HEK293 (cell line): ENCODE data around the gene MORF4L1.

ENCODE experiments used
- CTCF ChIA-PET: fragments of 350-600 bp; formaldehyde crosslinking; extraction: SDS; loops from one replicate; lab custom pipeline; 2021; ENCODE audit warnings: antibody characterized with exemption; lab: Yijun Ruan, JAX
- POLR2A ChIA-PET: fragments of 300-600 bp; formaldehyde crosslinking; extraction: SDS; loops from one replicate; lab custom pipeline; 2020; ENCODE audit warnings: antibody characterized with exemption, inconsistent platforms; lab: Yijun Ruan, JAX
- H3K27ac ChIP-seq: fragments of 200-500 bp; sonication (Bioruptor generic); 2 replicates; pipeline ENCODE4 v1.5.1; 2014; ENCODE audit warnings: low read depth, low read length, control low read depth, inconsistent platforms; ENCODE audit errors: extremely low read depth
- H3K36me3 ChIP-seq, 2 experiments: fragments of 200-500 bp in 1 of 2; sonication (Bioruptor generic) in 1 of 2; 1 replicate in 1 of 2; 2 replicates in 1 of 2; pipeline ENCODE4 v1.5.1; 2014 to 2017; ENCODE audit warnings: inconsistent platforms in 2 of 2, low read length in 2 of 2; ENCODE audit not compliant: control insufficient read depth in 2 of 2, insufficient read depth in 1 of 2
- H3K4me1 ChIP-seq: fragments of 200-500 bp; sonication (Bioruptor generic); 2 replicates; pipeline ENCODE4 v1.5.1; 2014; ENCODE audit warnings: mild to moderate bottlenecking, low read length, inconsistent platforms; ENCODE audit not compliant: control insufficient read depth, insufficient read depth
- H3K4me3 ChIP-seq: 2 replicates; pipeline ENCODE4 v1.5.1; 2011; ENCODE audit warnings: low read depth, mild to moderate bottlenecking, control low read depth, low read length, moderate library complexity
- H3K9me3 ChIP-seq: fragments of 200-500 bp; sonication (Bioruptor generic); 2 replicates; pipeline ENCODE4 v1.5.1; 2014; ENCODE audit warnings: low read depth, low read length, inconsistent platforms; ENCODE audit not compliant: control insufficient read depth, insufficient read depth
- FEZF1 ChIP-seq: fragments of 450-650 bp; formaldehyde crosslinking; IDR thresholded peaks from 2 replicates; pipeline ENCODE4 v1.5.1; 2016; ENCODE audit warnings: missing biosample characterization, missing genetic modification characterization
- GLIS2 ChIP-seq: fragments of 450-650 bp; formaldehyde crosslinking; IDR thresholded peaks from 2 replicates; pipeline ENCODE4 v1.5.1; 2016; ENCODE audit warnings: missing biosample characterization, missing genetic modification characterization
- HOXC10 ChIP-seq: sonication (generic); formaldehyde crosslinking; IDR thresholded peaks from 2 replicates; pipeline ENCODE4 v1.8.1; 2023; ENCODE audit warnings: mild to moderate bottlenecking, missing genetic modification reagents
- REPIN1 ChIP-seq: fragments of 450-650 bp; formaldehyde crosslinking; IDR thresholded peaks from 2 replicates; pipeline ENCODE4 v1.5.1; 2017; ENCODE audit warnings: missing biosample characterization, missing genetic modification characterization, low read depth
- REST ChIP-seq: fragments of 450-650 bp; formaldehyde crosslinking; IDR thresholded peaks from 2 replicates; pipeline ENCODE4 v1.5.1; 2016; ENCODE audit warnings: missing biosample characterization, missing genetic modification characterization
- ZBTB7A ChIP-seq: fragments of 450-650 bp; formaldehyde crosslinking; IDR thresholded peaks from 2 replicates; pipeline ENCODE4 v1.5.1; 2016; ENCODE audit warnings: low read depth, missing biosample characterization, missing genetic modification characterization
- ZNF169 ChIP-seq: fragments of 450-650 bp; formaldehyde crosslinking; IDR thresholded peaks from 2 replicates; pipeline ENCODE4 v1.5.1; 2016; ENCODE audit warnings: missing biosample characterization, missing genetic modification characterization
- ZNF433 ChIP-seq: fragments of 450-650 bp; formaldehyde crosslinking; IDR thresholded peaks from 2 replicates; pipeline ENCODE4 v1.5.1; 2016; ENCODE audit warnings: missing biosample characterization, missing genetic modification characterization, low read depth
- ZNF473 ChIP-seq: fragments of 450-650 bp; formaldehyde crosslinking; IDR thresholded peaks from 2 replicates; pipeline ENCODE4 v1.5.1; 2017; ENCODE audit warnings: missing biosample characterization, missing genetic modification characterization
- ZNF530 ChIP-seq: fragments of 450-650 bp; formaldehyde crosslinking; IDR thresholded peaks from 2 replicates; pipeline ENCODE4 v1.5.1; 2016; ENCODE audit warnings: low read depth, missing biosample characterization, missing genetic modification characterization
- ZNF560 ChIP-seq: fragments of 450-650 bp; formaldehyde crosslinking; IDR thresholded peaks from 2 replicates; pipeline ENCODE4 v1.5.1; 2017; ENCODE audit warnings: missing biosample characterization, missing genetic modification characterization, borderline replicate concordance
- ZNF561 ChIP-seq: fragments of 450-650 bp; IDR thresholded peaks from 2 replicates; pipeline ENCODE4 v1.5.1; 2018; ENCODE audit warnings: missing biosample characterization, missing genetic modification characterization, borderline replicate concordance
- ZNF624 ChIP-seq: fragments of 450-650 bp; formaldehyde crosslinking; IDR thresholded peaks from 2 replicates; pipeline ENCODE4 v1.5.1; 2017; ENCODE audit warnings: missing biosample characterization, missing genetic modification characterization
- ZSCAN4 ChIP-seq: fragments of 450-650 bp; formaldehyde crosslinking; IDR thresholded peaks from 2 replicates; pipeline ENCODE4 v1.5.1; 2017; ENCODE audit warnings: missing biosample characterization, missing genetic modification characterization
- TF ChIP-seq, protein P1 (sequence below): fragments of 450-650 bp; formaldehyde crosslinking; IDR thresholded peaks from 2 replicates; pipeline ENCODE4 v1.5.1; 2016; ENCODE audit warnings: missing biosample characterization, missing genetic modification characterization

The MORF4L1 gene

DNA sequence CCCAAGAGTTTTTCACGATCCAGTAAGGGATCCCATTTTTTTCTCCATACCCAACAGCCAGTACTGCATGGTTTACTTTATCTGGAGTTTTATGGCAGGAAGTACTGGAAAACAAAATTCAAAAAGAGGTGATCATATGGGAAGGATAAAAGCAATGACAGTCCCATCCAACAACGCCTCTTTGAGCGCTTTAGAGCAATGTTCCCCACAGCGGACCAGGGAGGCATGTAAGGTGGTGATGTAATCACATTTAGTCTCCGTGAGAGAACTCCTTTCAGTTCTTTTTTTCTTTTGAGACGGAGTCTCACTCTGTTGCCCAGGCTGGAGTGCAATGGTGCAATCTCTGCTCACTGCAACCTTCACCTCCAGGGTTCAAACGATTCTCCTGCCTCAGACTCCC, 50.3 kb downstream of the MORF4L1 start:
- ChIA-PET CTCF (interaction anchor here (0.6 to 2.6 kb wide), 6 partner anchors 10 to 272 kb away, joined by 3 to 9 read pairs (median 5); no protein-coding TSS in a partner anchor), POLR2A (interaction anchor here (1.0 kb wide), 1 partner anchor 47 kb away, joined by 3 read pairs; no protein-coding TSS in a partner anchor)
- Histone ChIP-seq H3K4me1 (no peaks in the 10 kb centered on the region), H3K9me3 (no peaks in the 10 kb centered on the region), H3K27ac (no peak overlapping the region), H3K36me3 (peaks cover 36 to 68% of the 10 kb centered on the region in 2 experiments), H3K4me3 (no peak overlapping the region)
- no peak for TF ChIP-seq HOXC10 (CRISPR knock-in tag)
- TF ChIP-seq ZNF433 (tag by site-specific recombination): no peak
- no peak for TF ChIP-seq ZNF560 (tag by site-specific recombination)

DNA sequence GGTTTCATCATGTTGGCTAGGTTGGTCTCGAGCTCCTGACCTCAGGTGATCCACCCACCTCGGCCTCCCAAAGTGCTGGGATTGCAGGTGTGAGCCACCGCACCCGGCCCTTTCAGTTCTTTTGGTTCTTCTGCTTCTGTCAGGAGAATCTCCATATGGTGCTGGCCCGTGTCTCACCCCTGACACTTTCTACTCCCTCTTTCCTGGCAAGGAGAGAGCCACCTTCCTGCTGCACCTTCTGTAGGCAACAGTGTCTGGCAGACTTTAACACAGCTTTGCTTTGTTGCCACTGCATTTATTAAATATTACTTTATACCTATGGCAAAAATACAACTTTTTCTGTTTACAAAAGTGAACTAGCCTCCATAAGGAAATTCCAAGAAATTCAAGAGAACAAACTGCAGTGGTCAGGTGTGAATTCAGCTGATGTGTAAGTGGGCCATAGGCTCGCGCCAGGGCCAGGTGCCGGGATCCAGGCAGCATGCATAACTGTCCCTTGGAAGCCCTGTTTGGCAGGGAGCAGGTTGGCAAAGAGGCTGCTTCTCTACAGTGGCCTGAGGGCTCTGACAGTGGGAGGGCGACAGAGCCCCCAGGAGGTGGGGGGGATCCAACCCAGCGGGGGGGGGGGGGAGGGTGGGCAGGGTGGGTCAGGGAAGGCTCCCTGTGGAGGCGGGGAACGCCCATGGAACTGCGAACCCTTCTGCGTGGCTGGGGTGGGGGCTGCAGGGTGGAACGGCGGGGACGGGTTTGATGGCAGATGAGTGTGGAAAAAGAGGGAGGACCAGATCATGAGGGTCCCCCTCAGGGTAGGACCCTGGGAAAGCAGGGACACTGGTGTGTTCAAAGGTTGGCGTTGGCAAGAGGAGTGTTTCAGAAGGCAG, 51.0 kb downstream of the MORF4L1 start:
- Histone ChIP-seq H3K9me3 (no peaks in the 10 kb centered on the region), H3K27ac (no peak overlapping the region)
- CTCF ChIA-PET: interaction anchor here (0.6 to 3.1 kb wide), 6 partner anchors 15 to 679 kb away, joined by 3 to 24 read pairs (median 3); no protein-coding TSS in a partner anchor

More for the DNA sequence above, 51.0 kb downstream of the MORF4L1 start:
- TF ChIP-seq ZBTB7A (tag by site-specific recombination) (no peak), ZNF169 (tag by site-specific recombination) (no peak), ZNF473 (tag by site-specific recombination) (no peak), GLIS2 (tag by site-specific recombination) (no peak), ZNF561 (tag by site-specific recombination) (no peak), ZNF530 (no peak), REST (tag by site-specific recombination) (no peak), REPIN1 (tag by site-specific recombination) (no peak), ZNF624 (tag by site-specific recombination) (no peak), ZNF560 (tag by site-specific recombination) (no peak), FEZF1 (tag by site-specific recombination) (no peak), ZSCAN4 (tag by site-specific recombination) (no peak)
- TF ChIP-seq, protein P1, sequence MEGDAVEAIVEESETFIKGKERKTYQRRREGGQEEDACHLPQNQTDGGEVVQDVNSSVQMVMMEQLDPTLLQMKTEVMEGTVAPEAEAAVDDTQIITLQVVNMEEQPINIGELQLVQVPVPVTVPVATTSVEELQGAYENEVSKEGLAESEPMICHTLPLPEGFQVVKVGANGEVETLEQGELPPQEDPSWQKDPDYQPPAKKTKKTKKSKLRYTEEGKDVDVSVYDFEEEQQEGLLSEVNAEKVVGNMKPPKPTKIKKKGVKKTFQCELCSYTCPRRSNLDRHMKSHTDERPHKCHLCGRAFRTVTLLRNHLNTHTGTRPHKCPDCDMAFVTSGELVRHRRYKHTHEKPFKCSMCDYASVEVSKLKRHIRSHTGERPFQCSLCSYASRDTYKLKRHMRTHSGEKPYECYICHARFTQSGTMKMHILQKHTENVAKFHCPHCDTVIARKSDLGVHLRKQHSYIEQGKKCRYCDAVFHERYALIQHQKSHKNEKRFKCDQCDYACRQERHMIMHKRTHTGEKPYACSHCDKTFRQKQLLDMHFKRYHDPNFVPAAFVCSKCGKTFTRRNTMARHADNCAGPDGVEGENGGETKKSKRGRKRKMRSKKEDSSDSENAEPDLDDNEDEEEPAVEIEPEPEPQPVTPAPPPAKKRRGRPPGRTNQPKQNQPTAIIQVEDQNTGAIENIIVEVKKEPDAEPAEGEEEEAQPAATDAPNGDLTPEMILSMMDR (tag by site-specific recombination): no peak
- Histone ChIP-seq H3K4me3 (no peak overlapping the region), H3K4me1 (no peaks in the 10 kb centered on the region), H3K36me3 (peaks cover 30 to 63% of the 10 kb centered on the region in 2 experiments)
- POLR2A ChIA-PET: no interaction called here
